Caki2 (cell line): ENCODE data around the gene NCKIPSD. TPM values are rescaled to one million over a fixed set of nuclear protein-coding genes. Genes with fewer than 3 reads are reported as not detected.

ENCODE experiments used
- DNase-seq: peaks from one replicate; pipeline ENCODE4 v3.0.0-alpha.2; 2015; ENCODE audit warnings: low read depth
- in situ Hi-C: cut with HindIII; loops from 2 replicates; pipeline ENCODE4 v1.10.0; 2016; ENCODE audit warnings: low sequenced_read_pairs, low pct_unique_long_range_greater_than_20kb, mixed read lengths
- total RNA-seq: library from RNA; depleted of rRNA; stranded (reverse); fragments of >200 nt; shearing (Covaris generic); gene quantifications from 2 replicates; pipeline ENCODE4 v1.2.3, GENCODE V29; 2014; ENCODE audit warnings: low replicate concordance

NCKIPSD gene
- total RNA-seq, 1 experiment from 2014 or later, result 25.1 TPM

- in situ Hi-C loops, result no loop called here
Measured at GRCh38 chr3:48682786-48683185, 2.9 kb downstream of the NCKIPSD start.

GRCh38 chr3:48681974-48682610 lies 3.6 kb downstream of the NCKIPSD start:
- no peak for DNase-seq
- in situ Hi-C loops, result no loop called here

More at GRCh38 chr3:48682786-48683185, 2.9 kb downstream of the NCKIPSD start:
- DNase-seq, result no peak

- in situ Hi-C loops, result no loop called here
- DNase-seq, result no peak
Measured at GRCh38 chr3:48681541-48681880, 4.2 kb downstream of the NCKIPSD start.

GRCh38 chr3:48680811-48681540 lies 4.7 kb downstream of the NCKIPSD start:
- in situ Hi-C loops, result no loop called here

GRCh38 chr3:48679411-48680391 lies 6.0 kb downstream of the NCKIPSD start:
- DNase-seq, result no peak
- in situ Hi-C loops, result no loop called here

More at GRCh38 chr3:48680811-48681540, 4.7 kb downstream of the NCKIPSD start:
- no peak for DNase-seq

GRCh38 chr3:48678566-48679380 lies 6.9 kb downstream of the NCKIPSD start:
- in situ Hi-C loops, result no loop called here
- no peak for DNase-seq

GRCh38 chr3:48678056-48678455 lies 7.7 kb downstream of the NCKIPSD start:
- DNase-seq, result no peak
- in situ Hi-C loops, result no loop called here

GRCh38 chr3:48674505-48674904 lies 11.2 kb downstream of the NCKIPSD start:
- DNase-seq, result no peak
- in situ Hi-C loops, result no loop called here

- DNase-seq, result no peak
- in situ Hi-C loops, result no loop called here
Measured at GRCh38 chr3:48672522-48672921, 13.2 kb downstream of the NCKIPSD start.

GRCh38 chr3:48664929-48665328 lies 20.8 kb downstream of the NCKIPSD start:
- no peak for DNase-seq
- in situ Hi-C loops, result no loop called here

GRCh38 chr3:48664313-48664644 lies 21.4 kb downstream of the NCKIPSD start:
- no peak for DNase-seq
- in situ Hi-C loops, result no loop called here

GRCh38 chr3:48663489-48664312 lies 22.0 kb downstream of the NCKIPSD start:
- peak; percentile 99 for DNase-seq
- in situ Hi-C loops, result no loop called here

- peak; percentile 82 for DNase-seq
- in situ Hi-C loops, result no loop called here
Measured at GRCh38 chr3:48662753-48663488, 22.8 kb downstream of the NCKIPSD start, which contains the start of gene CELSR3. Gene CELSR3 (minus strand): TSS chr3:48662886. CDS start chr3:48662634, 252 bp downstream.

GRCh38 chr3:48662145-48662752 lies 23.5 kb downstream of the NCKIPSD start:
- DNase-seq, result no peak
- in situ Hi-C loops, result no loop called here

- DNase-seq, result peak; percentile 74
- in situ Hi-C loops, result no loop called here
Measured at GRCh38 chr3:48661501-48662144, 24.1 kb downstream of the NCKIPSD start.
